CD4-positive, alpha-beta T cell treated with Interleukin-10 for 1 hour (primary cell): ENCODE measurements around the gene ITPR2.
"Not testable (repeated sequence)": the region's sequence is repeated elsewhere in the genome, so short reads cannot be mapped to it uniquely, and the experiment has no call there.

Experiments
- DNase-seq: peaks from one replicate; pipeline ENCODE4 v3.0.0-alpha.2; 2020

ITPR2 gene

GRCh38 chr12:26614011-26614616 is 218.9 kb downstream of the ITPR2 start:
- no peak for DNase-seq

- DNase-seq = no peak
These were observed 220.8 kb downstream of the ITPR2 start for GRCh38 chr12:26612203-26612602.

- no peak for DNase-seq
These were observed 221.4 kb downstream of the ITPR2 start for GRCh38 chr12:26611598-26611997.

- DNase-seq = no peak
These were observed 222.2 kb downstream of the ITPR2 start for GRCh38 chr12:26610774-26611173.

GRCh38 chr12:26609986-26610385 is 223.0 kb downstream of the ITPR2 start:
- DNase-seq = no peak

- DNase-seq = no peak
These were observed 224.3 kb downstream of the ITPR2 start for GRCh38 chr12:26608706-26609105.

GRCh38 chr12:26608273-26608672 is 224.7 kb downstream of the ITPR2 start:
- no peak for DNase-seq

GRCh38 chr12:26606911-26607310 is 226.1 kb downstream of the ITPR2 start:
- DNase-seq = no peak

- DNase-seq = not testable (repeated sequence)
These were observed 228.2 kb downstream of the ITPR2 start for GRCh38 chr12:26604813-26605212.

GRCh38 chr12:26599096-26599695 is 233.8 kb downstream of the ITPR2 start:
- DNase-seq = no peak

- DNase-seq = no peak
These were observed 237.2 kb downstream of the ITPR2 start for GRCh38 chr12:26595806-26596205.

GRCh38 chr12:26580619-26581018 is 252.4 kb downstream of the ITPR2 start:
- DNase-seq = no peak

- no peak for DNase-seq
These were observed 256.7 kb downstream of the ITPR2 start for GRCh38 chr12:26576266-26576665.

- DNase-seq = no peak
These were observed 259.6 kb downstream of the ITPR2 start for GRCh38 chr12:26573225-26573909.

GRCh38 chr12:26572137-26572536 is 260.9 kb downstream of the ITPR2 start:
- DNase-seq = no peak

- DNase-seq = no peak
These were observed 261.4 kb downstream of the ITPR2 start for GRCh38 chr12:26571560-26571959.

GRCh38 chr12:26567126-26567525 is 265.9 kb downstream of the ITPR2 start:
- DNase-seq = no peak

- DNase-seq = no peak
These were observed 266.3 kb downstream of the ITPR2 start for GRCh38 chr12:26566675-26567074.

GRCh38 chr12:26566186-26566585 is 266.8 kb downstream of the ITPR2 start:
- DNase-seq = no peak

- no peak for DNase-seq
These were observed 268.6 kb downstream of the ITPR2 start for GRCh38 chr12:26564391-26564790.

GRCh38 chr12:26563552-26563951 is 269.4 kb downstream of the ITPR2 start:
- DNase-seq = no peak

GRCh38 chr12:26557326-26557725 is 275.7 kb downstream of the ITPR2 start:
- no peak for DNase-seq

GRCh38 chr12:26556916-26557315 is 276.1 kb downstream of the ITPR2 start:
- no peak for DNase-seq

- no peak for DNase-seq
These were observed 277.9 kb downstream of the ITPR2 start for GRCh38 chr12:26555139-26555538.

- no peak for DNase-seq
These were observed 278.7 kb downstream of the ITPR2 start for GRCh38 chr12:26554332-26554731.
